Progenitor cell of endocrine pancreas (in vitro differentiated cells): ENCODE data around the gene NPTXR. TPM values are rescaled to one million over a fixed set of nuclear protein-coding genes. Genes with fewer than 3 reads are reported as not detected.

Experiments
- DNase-seq: peaks from one replicate; pipeline ENCODE4 v3.0.0; 2021; ENCODE audit warnings: low spot score; ENCODE audit not compliant: unreplicated experiment
- H3K27ac Mint-ChIP-seq: 2 replicates; pipeline ENCODE4 v1.8.0; 2021; ENCODE audit warnings: mild to moderate bottlenecking, moderate library complexity, mixed read lengths
- H3K27me3 Mint-ChIP-seq: 2 replicates; pipeline ENCODE4 v1.8.0; 2021; ENCODE audit warnings: mixed read lengths
- H3K36me3 Mint-ChIP-seq: 2 replicates; pipeline ENCODE4 v1.8.0; 2022; ENCODE audit warnings: mixed read lengths; ENCODE audit not compliant: insufficient read depth
- H3K4me1 Mint-ChIP-seq: 2 replicates; pipeline ENCODE4 v1.8.0; 2021; ENCODE audit warnings: low read depth, mixed read lengths
- H3K4me3 Mint-ChIP-seq: 2 replicates; pipeline ENCODE4 v1.8.0; 2021; ENCODE audit warnings: low read depth, mild to moderate bottlenecking, moderate library complexity, mixed read lengths
- H3K9me3 Mint-ChIP-seq: 2 replicates; pipeline ENCODE4 v1.8.0; 2021; ENCODE audit warnings: low read depth, mixed read lengths
- total RNA-seq: library from RNA; stranded (reverse); gene quantifications from 2 replicates; pipeline ENCODE4 v1.2.1, GENCODE V29; 2021
- TF ChIP-seq, protein P1 (sequence below): fragments of 200-600 bp; sonication (generic); IDR thresholded peaks from one replicate; pipeline ENCODE4 v1.5.0; 2021; ENCODE audit warnings: antibody characterized with exemption, mild to moderate bottlenecking; ENCODE audit not compliant: unreplicated experiment

Gene NPTXR
- total RNA-seq, 1 donor from 2014 or later: 4.7 TPM

DNA sequence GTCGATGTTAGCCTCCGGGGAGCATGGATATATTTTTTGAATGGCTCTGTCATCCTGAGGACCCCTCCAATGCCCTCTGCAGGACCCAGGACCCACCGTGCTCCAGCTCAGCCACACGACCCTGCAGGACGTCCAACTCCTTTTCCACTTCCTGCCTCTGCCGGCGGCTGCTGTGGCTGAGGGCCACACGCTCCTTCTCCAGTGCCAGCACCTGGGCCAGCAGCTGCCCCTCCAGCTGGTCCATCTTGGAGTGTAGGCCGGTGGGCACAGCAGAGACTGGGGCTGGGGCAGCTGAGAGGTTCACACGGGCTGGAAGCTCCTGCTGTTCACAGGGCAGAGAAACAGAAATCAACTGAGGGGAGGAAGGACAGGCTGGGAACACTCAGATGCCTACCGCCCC lies 15.6 kb downstream of the NPTXR start:
- no peak for DNase-seq
- no peak overlapping the region for H3K4me3 Mint-ChIP-seq
- H3K27ac Mint-ChIP-seq: no peak overlapping the region
- H3K36me3 Mint-ChIP-seq: no peaks in the 10 kb centered on the region
- H3K9me3 Mint-ChIP-seq: no peaks in the 10 kb centered on the region
- TF ChIP-seq, protein P1, sequence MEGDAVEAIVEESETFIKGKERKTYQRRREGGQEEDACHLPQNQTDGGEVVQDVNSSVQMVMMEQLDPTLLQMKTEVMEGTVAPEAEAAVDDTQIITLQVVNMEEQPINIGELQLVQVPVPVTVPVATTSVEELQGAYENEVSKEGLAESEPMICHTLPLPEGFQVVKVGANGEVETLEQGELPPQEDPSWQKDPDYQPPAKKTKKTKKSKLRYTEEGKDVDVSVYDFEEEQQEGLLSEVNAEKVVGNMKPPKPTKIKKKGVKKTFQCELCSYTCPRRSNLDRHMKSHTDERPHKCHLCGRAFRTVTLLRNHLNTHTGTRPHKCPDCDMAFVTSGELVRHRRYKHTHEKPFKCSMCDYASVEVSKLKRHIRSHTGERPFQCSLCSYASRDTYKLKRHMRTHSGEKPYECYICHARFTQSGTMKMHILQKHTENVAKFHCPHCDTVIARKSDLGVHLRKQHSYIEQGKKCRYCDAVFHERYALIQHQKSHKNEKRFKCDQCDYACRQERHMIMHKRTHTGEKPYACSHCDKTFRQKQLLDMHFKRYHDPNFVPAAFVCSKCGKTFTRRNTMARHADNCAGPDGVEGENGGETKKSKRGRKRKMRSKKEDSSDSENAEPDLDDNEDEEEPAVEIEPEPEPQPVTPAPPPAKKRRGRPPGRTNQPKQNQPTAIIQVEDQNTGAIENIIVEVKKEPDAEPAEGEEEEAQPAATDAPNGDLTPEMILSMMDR: no peak
- peaks cover 6% of the 10 kb centered on the region for H3K27me3 Mint-ChIP-seq
- no peaks in the 10 kb centered on the region for H3K4me1 Mint-ChIP-seq

DNA sequence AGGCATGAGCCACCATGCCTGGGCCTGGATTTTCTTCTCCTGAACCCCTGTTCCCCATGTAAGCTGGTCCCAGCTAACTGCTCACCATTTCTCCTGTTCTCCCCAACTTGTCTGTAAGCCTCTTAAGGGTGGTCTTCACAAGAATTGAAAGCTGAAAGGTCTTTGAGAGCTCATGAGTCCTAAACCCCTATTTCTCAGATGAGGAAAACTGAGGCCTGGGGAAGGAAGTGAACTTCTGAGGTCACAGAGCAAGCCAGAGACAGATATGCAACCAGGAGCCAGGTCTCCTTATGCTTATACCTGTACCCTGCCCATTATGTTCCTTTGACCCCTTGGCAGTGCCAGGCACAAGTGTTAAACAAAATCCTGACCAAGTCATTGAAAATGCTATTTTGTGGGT lies 16.3 kb downstream of the NPTXR start:
- H3K36me3 Mint-ChIP-seq: no peaks in the 10 kb centered on the region
- no peak overlapping the region for H3K27ac Mint-ChIP-seq
- TF ChIP-seq, protein P1: no peak
- no peak for DNase-seq
- H3K4me1 Mint-ChIP-seq: no peaks in the 10 kb centered on the region
- peaks cover 6% of the 10 kb centered on the region for H3K27me3 Mint-ChIP-seq
- no peaks in the 10 kb centered on the region for H3K9me3 Mint-ChIP-seq
- H3K4me3 Mint-ChIP-seq: no peak overlapping the region

DNA sequence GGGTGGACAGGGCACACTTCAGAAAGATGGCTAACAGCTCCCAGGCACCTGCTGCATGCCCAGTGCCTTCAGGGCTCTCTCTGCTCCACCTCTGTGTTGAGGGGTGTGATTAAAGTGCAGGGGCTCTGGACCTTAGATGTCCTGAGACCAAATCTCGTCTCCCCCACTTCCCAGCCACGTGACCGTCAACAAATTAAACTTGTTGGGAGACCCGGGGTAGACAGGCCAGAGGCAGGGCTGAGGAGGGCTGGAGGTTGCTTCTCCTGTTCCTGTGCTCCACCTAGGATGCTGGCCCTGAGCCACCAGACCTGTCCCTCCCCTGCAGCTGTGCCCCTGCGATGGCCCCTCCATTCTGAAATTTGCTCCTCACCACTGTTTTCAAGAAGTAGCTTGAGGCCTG lies 17.0 kb downstream of the NPTXR start:
- H3K36me3 Mint-ChIP-seq: no peaks in the 10 kb centered on the region
- peaks cover 6% of the 10 kb centered on the region for H3K27me3 Mint-ChIP-seq

DNA sequence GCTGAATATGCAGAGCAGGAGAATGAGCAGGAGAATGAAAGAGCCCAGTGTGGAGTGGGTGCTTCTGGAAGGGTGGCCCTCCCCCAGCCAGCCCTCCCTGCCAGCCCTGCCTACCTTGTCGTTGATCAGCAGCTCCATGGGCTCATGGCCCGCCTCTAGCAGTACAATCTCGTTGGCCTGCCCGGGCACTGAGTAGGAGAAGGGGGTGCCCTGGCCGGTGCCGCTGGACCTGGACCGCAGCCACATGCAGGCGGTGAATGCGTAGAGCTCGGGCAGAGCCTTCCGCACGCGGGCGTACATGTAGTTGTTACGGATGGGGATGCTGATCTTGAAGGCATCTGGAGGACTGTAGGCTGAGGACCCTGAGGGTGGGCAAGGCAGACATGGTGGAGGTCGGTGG lies 17.4 kb downstream of the NPTXR start:
- DNase-seq: no peak
- H3K27me3 Mint-ChIP-seq: peaks cover 2% of the 10 kb centered on the region
- TF ChIP-seq, protein P1: no peak
- no peaks in the 10 kb centered on the region for H3K4me1 Mint-ChIP-seq
- H3K27ac Mint-ChIP-seq: no peak overlapping the region
- H3K9me3 Mint-ChIP-seq: no peaks in the 10 kb centered on the region
- no peak overlapping the region for H3K4me3 Mint-ChIP-seq
- no peaks in the 10 kb centered on the region for H3K36me3 Mint-ChIP-seq

More for the DNA sequence above, 17.0 kb downstream of the NPTXR start:
- TF ChIP-seq, protein P1: no peak
- H3K4me1 Mint-ChIP-seq: no peaks in the 10 kb centered on the region
- no peak overlapping the region for H3K27ac Mint-ChIP-seq
- DNase-seq: no peak
- no peaks in the 10 kb centered on the region for H3K9me3 Mint-ChIP-seq
- H3K4me3 Mint-ChIP-seq: no peak overlapping the region

DNA sequence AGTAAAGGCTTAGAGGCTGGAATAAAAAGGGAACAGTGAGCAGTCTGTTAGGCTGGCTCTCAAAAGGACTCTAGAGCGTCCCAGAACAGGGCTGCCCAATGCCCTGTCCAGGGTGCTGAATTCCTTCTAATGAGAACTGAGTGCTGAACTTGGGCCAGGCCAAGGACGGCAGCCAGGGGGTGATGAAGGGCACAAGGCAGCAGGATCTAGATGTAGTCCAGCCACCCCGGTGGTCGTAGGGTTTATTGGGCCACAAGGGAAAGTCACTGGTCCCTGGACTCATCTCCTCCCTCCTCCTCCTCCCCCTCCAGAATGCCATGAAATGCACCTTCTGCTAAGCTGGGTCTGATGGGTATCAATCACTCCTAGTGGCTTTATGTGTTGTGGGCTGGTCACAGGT lies 19.2 kb downstream of the NPTXR start:
- Mint-ChIP-seq H3K9me3 (no peaks in the 10 kb centered on the region), H3K27ac (no peak overlapping the region), H3K4me1 (no peaks in the 10 kb centered on the region), H3K4me3 (no peak overlapping the region), H3K36me3 (no peaks in the 10 kb centered on the region), H3K27me3 (peaks cover 13% of the 10 kb centered on the region)
- DNase-seq: peak; percentile 77
- TF ChIP-seq, protein P1: peak; percentile 62
